ENCODE measurements around the gene RAB11B.
A peak's percentile ranks its signal among the peaks of the same experiment; 100 is the strongest.
"Not testable (repeated sequence)": the region's sequence is repeated elsewhere in the genome, so short reads cannot be mapped to it uniquely, and the experiment has no call there.

Gene RAB11B

GRCh38 chr19:8371011-8371804, 19.0 kb upstream of the RAB11B start:
- no peak for DNase-seq

- no peak for DNase-seq
Measured at GRCh38 chr19:8373867-8374813, 16.0 kb upstream of the RAB11B start.

GRCh38 chr19:8375766-8376165, 14.4 kb upstream of the RAB11B start:
- DNase-seq: not testable (repeated sequence)

GRCh38 chr19:8376373-8376974, 13.7 kb upstream of the RAB11B start:
- DNase-seq: not testable (repeated sequence)

- no peak for DNase-seq
Measured at GRCh38 chr19:8377598-8377997, 12.6 kb upstream of the RAB11B start.

- DNase-seq: not testable (repeated sequence)
Measured at GRCh38 chr19:8379156-8379891, 10.8 kb upstream of the RAB11B start.

- not testable (repeated sequence) for DNase-seq
Measured at GRCh38 chr19:8384569-8384968, 5.6 kb upstream of the RAB11B start.

GRCh38 chr19:8385103-8385502, 5.1 kb upstream of the RAB11B start:
- DNase-seq: not testable (repeated sequence)

GRCh38 chr19:8385566-8385965, 4.6 kb upstream of the RAB11B start:
- DNase-seq: not testable (repeated sequence)

GRCh38 chr19:8386419-8386818, 3.7 kb upstream of the RAB11B start:
- not testable (repeated sequence) for DNase-seq

- DNase-seq: no peak
Measured at GRCh38 chr19:8386990-8387389, 3.2 kb upstream of the RAB11B start.

- no peak for DNase-seq
Measured at GRCh38 chr19:8387688-8388611, 2.2 kb upstream of the RAB11B start.

GRCh38 chr19:8388612-8388958, 1.6 kb upstream of the RAB11B start:
- no peak for DNase-seq

- DNase-seq: peak; percentile 96
Measured at GRCh38 chr19:8390617-8390981, 439 bp downstream of the RAB11B start.

GRCh38 chr19:8391198-8392016, 1.2 kb downstream of the RAB11B start:
- DNase-seq: no peak

GRCh38 chr19:8392017-8392591, 1.9 kb downstream of the RAB11B start:
- DNase-seq: no peak

GRCh38 chr19:8393192-8393870, 3.2 kb downstream of the RAB11B start:
- DNase-seq: no peak

GRCh38 chr19:8393871-8394250, 3.7 kb downstream of the RAB11B start:
- DNase-seq: no peak

GRCh38 chr19:8395621-8396082, 5.5 kb downstream of the RAB11B start:
- DNase-seq: no peak

GRCh38 chr19:8396185-8396562, 6.0 kb downstream of the RAB11B start:
- no peak for DNase-seq
